Suprapubic skin (tissue), 4 donors: Measurements from ENCODE around the gene RASIP1.

Source experiments
- EP300 ChIP-seq: sonication (generic); formaldehyde crosslinking; IDR thresholded peaks from one replicate; pipeline ENCODE4 v1.6.1; 2017; ENCODE audit warnings: antibody characterized with exemption
- POLR2A ChIP-seq, 2 donors: fragments of 450-650 bp; IDR thresholded peaks; one replicate each; pipeline ENCODE4 v1.6.1; 2017; ENCODE audit warnings: antibody characterized with exemption in 2 of 2, mild to moderate bottlenecking in 2 of 2, moderate library complexity in 2 of 2
- POLR2AphosphoS5 ChIP-seq, 3 donors: sonication (generic); formaldehyde crosslinking; IDR thresholded peaks; one replicate each; pipeline ENCODE4 v1.6.1; 2017; ENCODE audit warnings: antibody characterized with exemption in 3 of 3
- TF ChIP-seq, protein P1 (sequence below), 2 donors: fragments of 200-600 bp in 1 of 2; fragments of 450-650 bp in 1 of 2; sonication (generic) in 1 of 2; IDR thresholded peaks; one replicate each; pipeline ENCODE4 v1.5.1; 2016 to 2019; ENCODE audit warnings: antibody characterized with exemption in 2 of 2, mild to moderate bottlenecking in 1 of 2, moderate library complexity in 1 of 2

DNA sequence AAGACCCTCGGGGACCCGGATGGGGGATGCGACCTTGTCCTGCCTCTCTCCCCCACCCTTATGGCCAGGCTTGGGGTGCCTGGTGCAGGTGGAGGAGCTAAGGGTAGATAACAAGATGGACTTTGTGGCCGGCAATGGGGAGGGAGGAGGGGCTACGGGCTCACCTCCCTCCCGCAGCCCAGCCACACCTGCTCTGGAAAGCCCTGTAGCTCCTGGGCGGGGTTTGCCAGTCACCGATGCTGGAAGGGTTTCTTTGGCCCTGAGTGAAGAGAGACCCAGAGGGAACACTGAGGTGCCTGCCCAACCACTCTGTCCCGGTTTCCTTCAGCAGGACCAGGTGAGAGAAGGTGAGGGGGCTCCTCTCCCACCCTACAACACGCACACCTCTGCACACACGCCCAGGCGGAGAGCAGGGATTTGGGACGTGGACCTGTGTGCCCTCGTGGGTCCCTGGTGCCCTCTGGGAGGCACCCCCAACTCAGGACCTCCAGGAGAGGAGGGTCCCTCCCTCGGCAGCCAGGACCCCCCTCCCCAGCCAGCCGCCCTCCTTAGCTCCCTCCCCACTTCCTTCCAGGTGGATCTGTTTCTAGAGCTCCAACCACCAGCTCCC is 44.6 kb downstream of the RASIP1 start, which contains the start of gene FUT2:
- TF ChIP-seq, protein P1, sequence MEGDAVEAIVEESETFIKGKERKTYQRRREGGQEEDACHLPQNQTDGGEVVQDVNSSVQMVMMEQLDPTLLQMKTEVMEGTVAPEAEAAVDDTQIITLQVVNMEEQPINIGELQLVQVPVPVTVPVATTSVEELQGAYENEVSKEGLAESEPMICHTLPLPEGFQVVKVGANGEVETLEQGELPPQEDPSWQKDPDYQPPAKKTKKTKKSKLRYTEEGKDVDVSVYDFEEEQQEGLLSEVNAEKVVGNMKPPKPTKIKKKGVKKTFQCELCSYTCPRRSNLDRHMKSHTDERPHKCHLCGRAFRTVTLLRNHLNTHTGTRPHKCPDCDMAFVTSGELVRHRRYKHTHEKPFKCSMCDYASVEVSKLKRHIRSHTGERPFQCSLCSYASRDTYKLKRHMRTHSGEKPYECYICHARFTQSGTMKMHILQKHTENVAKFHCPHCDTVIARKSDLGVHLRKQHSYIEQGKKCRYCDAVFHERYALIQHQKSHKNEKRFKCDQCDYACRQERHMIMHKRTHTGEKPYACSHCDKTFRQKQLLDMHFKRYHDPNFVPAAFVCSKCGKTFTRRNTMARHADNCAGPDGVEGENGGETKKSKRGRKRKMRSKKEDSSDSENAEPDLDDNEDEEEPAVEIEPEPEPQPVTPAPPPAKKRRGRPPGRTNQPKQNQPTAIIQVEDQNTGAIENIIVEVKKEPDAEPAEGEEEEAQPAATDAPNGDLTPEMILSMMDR (IDR thresholded peaks at IDR 0.05), result no peak
- TF ChIP-seq EP300 (no peak), POLR2AphosphoS5 (IDR thresholded peaks at IDR 0.05) (no peak), POLR2A (IDR thresholded peaks at IDR 0.05) (no peak)
